ENCODE results near the gene S100P.
"Not testable (repeated sequence)": the region's sequence is repeated elsewhere in the genome, so short reads cannot be mapped to it uniquely, and the experiment has no call there.

S100P gene

DNA sequence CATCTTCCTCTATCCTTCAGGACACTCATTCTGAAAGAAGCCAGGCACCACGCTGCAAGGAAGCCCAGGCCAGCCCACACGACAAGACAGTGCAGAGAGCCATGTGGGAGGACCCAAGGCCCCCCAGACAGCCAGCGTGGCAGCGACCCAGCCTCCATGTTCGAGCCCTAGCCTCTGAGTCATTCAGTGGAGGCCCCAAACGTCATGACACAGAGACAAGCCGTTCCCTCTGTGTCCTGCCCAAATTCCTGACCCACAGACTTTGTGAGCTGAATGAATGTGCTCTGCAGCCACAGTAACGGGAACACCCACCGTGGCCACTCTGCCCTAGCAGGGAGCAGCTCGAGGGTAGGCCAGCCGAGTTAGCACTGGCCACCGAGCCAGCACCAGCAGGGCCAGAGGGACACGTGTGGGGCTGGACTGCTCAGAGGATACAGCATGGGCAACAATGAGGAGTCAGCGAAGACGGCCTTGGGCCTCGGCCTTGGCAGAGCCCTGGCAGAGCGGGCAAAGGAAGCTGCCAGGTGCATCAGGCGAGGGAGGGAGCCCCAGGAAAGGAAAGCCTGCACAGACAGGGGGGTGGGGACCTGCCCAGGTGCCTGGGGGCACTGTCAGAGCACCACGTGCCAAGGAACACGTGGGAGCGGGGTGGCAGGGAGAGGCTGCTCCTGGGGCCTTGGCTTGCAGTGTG lies 30.9 kb downstream of the S100P start:
- no peak for DNase-seq (ENCODE audit: low spot score)

DNA sequence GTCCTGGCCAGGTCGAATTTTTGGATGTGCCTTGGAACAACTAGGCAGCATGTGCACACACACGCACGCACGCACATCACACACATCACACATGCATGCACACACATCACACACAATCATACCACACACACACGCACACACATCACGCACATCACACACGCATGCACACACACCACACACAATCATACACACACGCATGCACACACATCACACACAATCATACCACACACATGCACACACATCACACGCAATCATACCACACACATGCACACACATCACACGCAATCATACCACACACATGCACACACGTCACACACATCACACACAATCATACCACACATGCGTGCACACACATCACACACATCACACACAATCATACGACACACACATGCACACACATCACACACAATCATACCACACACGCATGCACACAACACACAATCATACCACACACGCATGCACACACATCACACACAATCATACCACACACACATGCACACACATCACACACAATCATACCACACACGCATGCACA lies 31.8 kb downstream of the S100P start:
- DNase-seq (ENCODE audit: low spot score): not testable (repeated sequence)

DNA sequence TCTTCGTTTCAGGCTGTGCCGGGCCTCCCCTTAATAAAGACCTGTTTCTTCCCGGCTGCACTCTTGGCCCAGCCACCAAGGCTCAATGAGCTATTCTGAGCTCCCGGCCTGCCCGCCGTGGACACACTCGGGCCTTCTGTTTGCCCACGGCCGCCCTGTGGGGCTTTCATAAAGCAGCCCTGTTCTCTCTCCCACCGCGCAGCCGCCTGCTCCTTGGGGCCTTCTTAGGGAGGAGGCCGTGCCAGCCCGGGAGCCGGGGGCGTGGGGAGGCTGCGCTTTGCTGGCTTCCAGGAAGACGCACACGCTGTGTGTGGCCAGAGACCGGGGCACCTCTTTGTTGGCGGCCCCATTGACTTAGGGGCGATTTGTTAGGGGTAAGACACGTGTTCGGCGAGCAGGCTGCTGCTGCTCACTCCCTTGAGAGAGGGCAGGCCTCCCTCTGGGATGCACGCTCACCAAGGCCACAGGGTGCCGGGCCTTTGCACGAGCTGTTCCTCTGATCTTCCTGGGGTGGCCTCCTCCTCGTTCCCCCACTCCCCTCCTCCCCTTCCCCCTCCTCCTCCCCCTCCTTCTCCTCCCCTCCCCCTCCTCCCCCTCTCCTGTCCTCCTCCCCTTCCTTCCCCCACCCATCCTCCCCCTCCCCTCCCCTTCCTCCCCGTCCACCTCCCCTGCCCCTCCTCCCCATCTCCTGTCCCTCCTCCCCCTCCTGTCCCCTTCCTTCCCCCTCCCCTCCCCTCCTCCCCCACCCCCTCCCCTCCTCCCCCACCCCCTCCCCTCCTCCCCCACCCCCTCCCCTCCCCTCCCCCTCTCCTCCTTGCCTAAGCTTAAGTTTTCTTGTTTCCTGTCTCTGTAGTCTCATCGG lies 33.6 kb downstream of the S100P start:
- no peak for DNase-seq (ENCODE audit: low spot score)

DNA sequence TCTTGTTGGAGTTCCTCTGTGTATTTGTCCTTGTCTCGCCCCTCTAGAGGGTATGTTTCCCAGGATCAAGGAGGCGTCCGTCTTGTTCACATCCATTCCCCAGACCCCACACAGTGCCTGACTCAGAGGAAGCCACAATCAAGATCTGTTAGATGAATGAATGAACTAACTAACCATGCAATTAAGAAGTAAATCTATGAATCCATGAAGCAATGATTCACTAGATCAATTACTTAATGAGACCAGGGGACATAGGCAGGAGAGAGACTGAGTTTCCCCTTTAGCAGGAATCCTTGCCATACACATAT lies 34.2 kb downstream of the S100P start:
- DNase-seq (ENCODE audit: low spot score): no peak

DNA sequence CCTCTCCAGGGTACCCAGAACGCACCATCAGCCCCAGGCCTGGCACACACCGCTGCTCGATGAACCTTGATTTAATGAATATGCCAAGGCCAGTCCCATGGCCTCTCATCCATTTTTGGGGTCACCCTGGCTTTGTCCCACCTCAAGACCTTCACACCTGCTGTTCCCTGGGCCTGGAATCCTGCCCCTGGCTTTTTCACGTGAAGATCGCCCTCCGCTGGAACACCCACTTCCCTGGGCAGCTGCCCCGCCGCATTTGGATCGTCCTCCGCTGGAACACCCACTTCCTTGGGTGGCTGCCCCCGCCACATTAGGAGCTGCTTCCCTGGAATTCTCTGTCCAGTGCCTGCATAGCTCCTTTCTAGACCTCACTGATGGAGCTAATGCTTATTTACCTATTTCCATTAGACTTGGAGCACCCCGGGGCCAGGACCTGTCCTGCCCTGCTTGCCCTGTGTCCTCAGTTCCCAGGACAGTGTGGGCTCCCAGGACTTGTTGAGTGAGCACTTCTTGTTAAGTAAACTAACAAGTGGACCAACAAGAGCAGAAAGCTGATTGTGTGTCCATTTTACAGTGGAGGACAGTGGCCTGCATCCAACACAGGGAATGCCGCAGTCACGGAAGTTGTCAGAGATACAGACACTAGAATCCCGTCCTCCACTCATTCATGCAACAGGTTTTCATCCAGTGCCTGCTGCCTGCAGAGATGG lies 34.8 kb downstream of the S100P start:
- DNase-seq (ENCODE audit: low spot score): no peak

DNA sequence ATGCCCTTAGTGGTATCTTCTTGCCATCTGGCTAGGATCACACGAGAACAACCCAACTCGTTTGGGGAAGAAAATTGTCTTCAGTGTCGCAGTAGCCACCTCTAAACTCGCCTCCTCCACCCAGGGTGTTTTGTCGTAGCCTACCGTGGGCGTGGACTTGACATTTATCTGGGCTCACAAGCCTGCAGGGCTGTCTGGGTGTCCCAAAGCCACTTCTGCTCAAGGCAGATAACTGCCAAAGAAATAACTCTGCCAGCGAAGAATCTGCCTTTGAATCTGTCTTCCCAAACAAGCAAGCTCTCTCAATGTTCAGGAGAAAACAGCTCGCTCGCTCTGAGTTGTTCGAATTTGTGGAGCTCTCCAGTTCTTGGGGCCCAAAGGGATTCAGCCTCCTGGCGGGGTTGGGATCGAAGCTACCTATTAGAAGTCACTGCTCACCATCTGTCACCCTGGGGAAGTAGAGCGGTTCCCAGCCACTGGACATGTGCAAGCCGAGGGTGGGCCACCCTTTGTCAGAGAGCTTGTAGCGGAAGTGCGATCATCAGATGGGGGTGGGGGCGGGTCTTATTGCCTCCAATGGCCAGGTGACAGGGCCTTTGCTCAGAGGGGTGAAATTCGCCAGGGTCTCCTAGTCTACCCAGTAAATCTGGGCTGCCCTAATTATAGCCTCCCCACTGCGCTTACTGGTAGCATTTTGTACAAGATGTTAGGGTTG lies 37.1 kb downstream of the S100P start:
- no peak for DNase-seq (ENCODE audit: low spot score)

DNA sequence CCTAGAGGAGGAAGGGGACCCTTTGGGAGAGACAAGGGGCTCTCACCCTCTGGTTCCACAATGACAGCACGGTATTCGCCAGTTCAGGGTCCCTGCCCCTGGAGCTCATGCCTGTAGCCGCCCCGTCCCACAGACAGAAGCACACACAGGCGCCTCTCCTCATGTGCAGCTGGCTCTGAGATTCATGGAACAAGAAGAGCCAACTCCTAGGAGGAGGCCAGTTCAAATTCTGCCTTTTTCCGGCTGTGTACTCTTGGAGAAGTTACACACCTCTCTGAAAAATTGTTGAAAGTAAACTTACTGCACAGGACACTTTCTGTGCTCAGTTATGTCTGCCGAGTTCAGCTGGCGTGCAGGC lies 37.6 kb downstream of the S100P start:
- DNase-seq (ENCODE audit: low spot score): no peak

DNA sequence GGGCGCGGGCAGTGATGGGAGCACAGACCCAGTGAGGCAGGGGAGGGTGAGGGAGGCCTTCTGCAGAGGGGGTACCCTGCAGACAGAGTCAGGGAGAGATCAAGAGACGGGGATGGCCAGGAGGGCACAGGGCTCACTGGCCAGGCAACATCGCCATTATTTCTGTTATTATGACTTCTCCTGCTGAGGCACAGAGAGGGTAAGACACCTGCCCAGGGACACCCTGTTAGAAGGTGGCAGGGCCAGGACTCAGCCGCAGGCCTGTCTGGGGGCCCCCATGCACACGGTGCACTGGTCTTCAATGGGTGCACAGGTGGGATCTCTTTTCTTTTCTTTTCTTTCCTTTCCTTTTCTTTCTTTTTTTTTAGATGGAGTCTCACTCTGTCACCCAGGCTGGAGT lies 38.1 kb downstream of the S100P start:
- DNase-seq (ENCODE audit: low spot score): no peak

DNA sequence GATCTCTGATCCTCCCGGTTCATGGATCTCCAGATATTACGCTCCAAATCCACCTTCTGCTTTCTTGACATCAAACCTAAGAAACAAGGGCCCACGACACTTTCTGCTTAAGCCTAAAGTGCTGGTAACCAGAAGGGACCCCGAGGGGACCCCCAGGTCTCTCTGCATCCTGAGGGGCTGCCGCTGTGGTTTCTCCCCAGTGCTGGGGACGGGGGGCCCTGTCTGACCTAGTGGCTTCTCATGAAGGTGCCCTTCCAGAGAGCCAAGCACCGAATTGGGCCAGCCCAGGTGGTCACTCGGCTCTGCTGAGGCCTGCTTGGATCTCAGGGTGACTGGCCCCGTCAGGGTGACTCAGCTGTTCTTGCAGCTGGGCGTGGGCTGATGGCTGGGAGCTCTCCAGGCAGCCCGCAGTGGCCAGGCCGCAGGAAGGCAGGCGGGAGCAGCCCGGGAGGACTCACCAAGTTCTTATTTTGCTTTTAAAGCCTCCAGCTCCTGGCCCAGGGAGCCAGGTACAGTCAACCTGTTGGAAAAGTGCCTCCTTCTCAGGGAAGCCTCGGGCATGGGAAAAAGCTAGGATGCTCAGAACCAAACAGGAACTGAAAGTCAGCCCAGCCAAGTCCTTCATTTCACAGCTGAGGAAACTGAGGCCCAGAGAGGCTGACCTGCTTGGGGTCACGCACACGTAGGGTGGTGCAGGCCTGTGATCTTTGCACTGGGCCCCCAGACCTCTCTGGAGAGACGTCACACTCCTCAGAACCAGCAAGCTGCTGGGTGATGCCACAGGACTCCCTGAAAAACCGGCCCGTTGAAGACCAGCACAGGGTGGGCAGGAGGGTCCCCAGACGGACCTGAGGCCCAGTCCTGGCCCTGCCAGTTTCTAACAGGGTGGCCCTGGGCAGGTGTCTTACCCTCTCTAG lies 39.0 kb downstream of the S100P start:
- DNase-seq (ENCODE audit: low spot score): peak; percentile 79

DNA sequence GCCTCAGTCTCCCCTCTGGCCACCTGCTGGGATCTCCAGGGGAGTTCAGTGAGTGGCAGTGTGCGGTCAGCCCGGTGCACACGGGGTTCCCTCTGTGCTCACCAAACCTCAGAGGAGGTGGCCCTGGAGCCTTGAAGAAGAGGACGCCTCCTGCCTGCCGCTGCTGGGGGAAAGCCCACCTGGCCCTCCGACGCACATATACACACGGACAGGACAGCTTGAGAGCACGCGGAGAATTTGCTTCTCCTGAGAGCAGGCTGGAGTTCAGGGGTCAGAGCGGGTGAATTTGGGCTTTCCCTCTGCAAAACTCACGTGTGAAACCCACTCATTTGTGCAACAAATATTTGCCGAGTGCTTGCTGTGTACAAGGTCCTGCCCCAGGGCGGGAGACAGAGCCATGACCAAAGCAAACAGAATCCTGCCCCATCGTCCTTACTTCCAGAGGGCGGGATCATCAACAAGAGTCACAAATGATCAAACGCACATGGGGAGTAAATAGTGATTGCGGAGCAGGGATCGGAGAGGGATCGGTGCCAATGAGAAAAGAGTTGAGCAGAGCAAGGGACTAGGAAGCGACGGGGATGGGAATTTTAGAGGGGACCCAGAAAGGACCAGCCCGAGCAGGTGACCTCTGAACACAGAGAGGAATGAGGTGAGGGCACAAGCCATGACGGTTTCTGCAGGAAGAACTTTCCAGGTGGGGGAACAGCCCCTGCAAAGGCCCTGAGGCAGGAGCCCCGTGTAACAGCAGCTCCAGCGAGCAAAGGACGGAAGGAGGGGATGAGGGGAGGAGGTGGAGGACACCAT lies 39.9 kb downstream of the S100P start:
- DNase-seq (ENCODE audit: low spot score): no peak

DNA sequence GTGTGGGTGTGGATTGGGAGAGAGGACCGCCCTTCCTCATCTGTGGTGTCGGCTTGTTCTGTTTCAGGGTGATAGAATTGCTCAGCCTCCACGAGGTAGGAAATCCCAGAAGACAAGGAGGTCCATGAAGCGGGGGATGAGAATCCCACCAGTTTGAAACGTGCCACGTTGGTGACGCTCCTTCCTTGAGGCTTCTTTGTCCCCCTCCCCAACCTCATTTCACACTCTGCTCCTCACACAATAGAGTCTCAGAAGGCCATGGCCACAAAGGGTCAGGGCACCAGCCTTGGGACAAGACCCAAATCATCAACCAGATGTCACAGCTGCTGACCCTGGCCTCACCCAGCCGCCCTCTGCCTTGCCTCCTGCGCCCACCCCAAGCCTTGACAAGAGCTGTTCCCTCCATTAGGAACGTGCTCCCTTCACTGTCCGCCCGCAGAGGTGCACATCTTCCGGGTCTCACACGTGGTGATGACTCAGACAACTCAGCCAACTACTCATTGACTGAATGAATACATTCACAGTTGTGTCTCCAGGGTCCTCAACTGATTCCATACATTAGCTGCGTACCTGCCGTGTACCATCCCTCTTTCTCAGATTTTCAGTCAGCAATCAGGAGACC lies 40.6 kb downstream of the S100P start:
- DNase-seq (ENCODE audit: low spot score): no peak

DNA sequence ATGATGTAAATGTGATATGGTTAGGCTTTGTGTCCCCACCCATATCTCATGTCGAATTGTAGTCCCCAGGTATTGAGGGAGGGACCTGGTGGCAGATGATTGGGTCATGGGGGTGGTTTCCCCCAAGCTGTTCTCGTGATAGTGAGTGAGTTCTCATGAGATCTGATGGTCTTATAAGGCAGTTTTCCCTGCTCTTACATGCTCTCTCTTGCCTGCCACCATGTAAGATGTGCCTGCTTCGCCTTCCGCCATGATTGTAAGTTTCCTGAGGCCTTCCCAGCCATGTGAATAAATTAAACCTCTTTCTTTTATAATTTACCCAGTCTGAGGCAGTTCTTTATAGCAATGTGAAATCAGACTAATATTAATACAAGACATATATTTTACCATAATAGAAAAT lies 46.2 kb downstream of the S100P start:
- DNase-seq (ENCODE audit: low spot score): no peak

DNA sequence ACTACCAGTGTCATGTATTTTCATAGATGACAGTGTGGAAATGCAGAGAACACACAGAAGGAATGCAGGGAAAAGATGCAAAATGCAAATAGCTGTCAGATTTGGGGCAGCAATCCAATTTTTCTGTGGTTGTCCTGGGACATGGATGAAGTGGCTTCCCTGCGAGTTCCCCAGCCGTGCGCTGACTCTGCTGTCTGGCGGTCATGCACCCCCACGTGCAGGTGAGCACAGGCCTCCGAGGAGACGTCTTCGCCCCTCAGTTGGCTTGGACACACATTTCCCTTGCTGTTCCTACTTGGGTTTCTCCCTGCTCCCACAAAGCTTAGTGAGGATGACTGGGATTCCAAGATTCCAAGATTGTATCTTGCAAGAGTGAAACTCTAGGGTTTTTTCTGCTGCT lies 46.7 kb downstream of the S100P start:
- no peak for DNase-seq (ENCODE audit: low spot score)

DNA sequence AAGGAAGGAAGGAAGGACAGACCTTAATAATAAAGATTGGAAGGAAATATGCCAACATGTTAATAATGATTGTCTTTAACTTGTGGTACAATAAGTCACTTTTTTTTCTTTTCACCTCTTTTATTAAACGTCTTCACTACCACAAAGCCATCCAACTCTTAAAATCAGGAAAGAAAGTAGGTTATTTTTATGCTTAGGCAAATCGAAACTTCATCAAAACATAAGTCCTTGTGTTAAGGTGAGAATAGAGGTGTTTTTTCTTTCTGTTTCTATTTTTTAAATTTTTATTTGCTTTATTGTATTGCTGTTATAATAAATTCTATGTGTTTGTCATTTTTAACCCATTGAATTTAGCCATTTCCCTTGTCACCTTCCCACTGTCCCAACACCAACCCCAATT lies 48.8 kb downstream of the S100P start:
- no peak for DNase-seq (ENCODE audit: low spot score)

DNA sequence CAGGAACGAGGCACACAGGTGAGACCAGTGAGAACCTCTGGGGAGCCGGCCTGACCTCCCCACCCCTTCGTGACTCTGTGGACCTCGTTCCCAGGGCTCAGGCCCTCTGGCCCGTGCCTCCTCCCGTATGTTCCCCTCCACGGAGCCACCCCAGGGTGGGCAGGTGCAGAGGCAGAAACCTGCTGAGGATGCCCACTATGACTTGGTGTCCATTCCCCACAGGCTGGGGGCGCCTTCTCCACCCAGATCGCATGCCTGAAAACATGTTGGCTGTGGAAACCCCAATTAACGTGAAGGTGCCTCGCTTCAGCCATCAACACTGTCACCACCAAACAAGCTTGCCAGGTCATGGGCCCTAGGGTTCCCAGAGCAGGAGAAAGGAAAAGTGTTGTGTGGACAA lies 49.3 kb downstream of the S100P start:
- DNase-seq (ENCODE audit: low spot score): no peak

Measured in LoVo (cell line).